ENCODE data around the gene FUT1. TPM values are rescaled to one million over a fixed set of nuclear protein-coding genes. Genes with fewer than 3 reads are reported as not detected.

FUT1 gene
- total RNA-seq, 4 donors from 2014 or later: 0.27 to 1.00 (median 0.58) TPM

DNA sequence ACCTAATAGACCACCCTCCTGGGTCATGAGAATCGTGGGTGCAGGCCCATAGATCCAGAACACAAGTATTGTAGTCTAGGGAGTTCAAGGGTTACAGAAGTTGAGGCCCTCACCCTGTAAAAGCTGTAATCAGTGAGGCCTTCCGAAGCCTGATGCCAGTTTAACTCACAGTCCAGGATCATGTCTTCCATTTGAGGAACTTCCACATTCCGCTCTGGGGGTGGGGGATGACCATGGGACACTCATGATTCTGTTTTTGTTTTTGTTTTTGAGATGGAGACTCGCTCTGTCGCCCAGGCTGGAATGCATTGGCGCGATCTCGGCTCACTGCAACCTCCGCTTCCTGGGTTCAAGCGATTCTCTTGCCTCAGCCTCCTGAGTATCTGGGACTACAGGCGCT lies 10.3 kb downstream of the FUT1 start:
- no peak for TF ChIP-seq POLR2A (IDR thresholded peaks at IDR 0.05)
- no peak for TF ChIP-seq POLR2AphosphoS5 (IDR thresholded peaks at IDR 0.05)
- TF ChIP-seq, protein P1, sequence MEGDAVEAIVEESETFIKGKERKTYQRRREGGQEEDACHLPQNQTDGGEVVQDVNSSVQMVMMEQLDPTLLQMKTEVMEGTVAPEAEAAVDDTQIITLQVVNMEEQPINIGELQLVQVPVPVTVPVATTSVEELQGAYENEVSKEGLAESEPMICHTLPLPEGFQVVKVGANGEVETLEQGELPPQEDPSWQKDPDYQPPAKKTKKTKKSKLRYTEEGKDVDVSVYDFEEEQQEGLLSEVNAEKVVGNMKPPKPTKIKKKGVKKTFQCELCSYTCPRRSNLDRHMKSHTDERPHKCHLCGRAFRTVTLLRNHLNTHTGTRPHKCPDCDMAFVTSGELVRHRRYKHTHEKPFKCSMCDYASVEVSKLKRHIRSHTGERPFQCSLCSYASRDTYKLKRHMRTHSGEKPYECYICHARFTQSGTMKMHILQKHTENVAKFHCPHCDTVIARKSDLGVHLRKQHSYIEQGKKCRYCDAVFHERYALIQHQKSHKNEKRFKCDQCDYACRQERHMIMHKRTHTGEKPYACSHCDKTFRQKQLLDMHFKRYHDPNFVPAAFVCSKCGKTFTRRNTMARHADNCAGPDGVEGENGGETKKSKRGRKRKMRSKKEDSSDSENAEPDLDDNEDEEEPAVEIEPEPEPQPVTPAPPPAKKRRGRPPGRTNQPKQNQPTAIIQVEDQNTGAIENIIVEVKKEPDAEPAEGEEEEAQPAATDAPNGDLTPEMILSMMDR (IDR thresholded peaks at IDR 0.05): no peak
- TF ChIP-seq EP300 (IDR thresholded peaks at IDR 0.05; ENCODE audit: low read depth): no peak
- no peaks in the 10 kb centered on the region for H3K36me3 ChIP-seq
- H3K4me3 ChIP-seq: no peak overlapping the region
- H3K27ac ChIP-seq: peak overlapping the region in 2 of 4 donors; percentile 30 to 75
- WGBS, 2 donors (ENCODE audit: low coverage in 1 of 2): 80 to 87% methylated on average over 1 to 11 of the region's 11 CpGs
- no peak for DNase-seq
- in situ Hi-C loops (cut with MboI; ENCODE audit: low pct_ligation_motif_present in 1 of 4, low pct_unique_long_range_greater_than_20kb in 1 of 4, low sequenced_read_pairs in 3 of 4): loop anchor here in 1 of 4 donors (10.0 kb wide), 1 partner anchor 97 kb away; the partner anchor contains the start of gene CA11
- peaks cover 0 to 30% (median 9%) of the 10 kb centered on the region in 4 donors for H3K4me1 ChIP-seq
- no peaks in the 10 kb centered on the region for H3K9me3 ChIP-seq
- intact Hi-C loops (cut with DNase I; ENCODE audit: low total_unique reads): loop anchor here (10.0 kb wide), 1 partner anchor 67 kb away; the partner anchor contains the start of gene NTN5
- peaks cover 33% of the 10 kb centered on the region for H3K27me3 ChIP-seq

DNA sequence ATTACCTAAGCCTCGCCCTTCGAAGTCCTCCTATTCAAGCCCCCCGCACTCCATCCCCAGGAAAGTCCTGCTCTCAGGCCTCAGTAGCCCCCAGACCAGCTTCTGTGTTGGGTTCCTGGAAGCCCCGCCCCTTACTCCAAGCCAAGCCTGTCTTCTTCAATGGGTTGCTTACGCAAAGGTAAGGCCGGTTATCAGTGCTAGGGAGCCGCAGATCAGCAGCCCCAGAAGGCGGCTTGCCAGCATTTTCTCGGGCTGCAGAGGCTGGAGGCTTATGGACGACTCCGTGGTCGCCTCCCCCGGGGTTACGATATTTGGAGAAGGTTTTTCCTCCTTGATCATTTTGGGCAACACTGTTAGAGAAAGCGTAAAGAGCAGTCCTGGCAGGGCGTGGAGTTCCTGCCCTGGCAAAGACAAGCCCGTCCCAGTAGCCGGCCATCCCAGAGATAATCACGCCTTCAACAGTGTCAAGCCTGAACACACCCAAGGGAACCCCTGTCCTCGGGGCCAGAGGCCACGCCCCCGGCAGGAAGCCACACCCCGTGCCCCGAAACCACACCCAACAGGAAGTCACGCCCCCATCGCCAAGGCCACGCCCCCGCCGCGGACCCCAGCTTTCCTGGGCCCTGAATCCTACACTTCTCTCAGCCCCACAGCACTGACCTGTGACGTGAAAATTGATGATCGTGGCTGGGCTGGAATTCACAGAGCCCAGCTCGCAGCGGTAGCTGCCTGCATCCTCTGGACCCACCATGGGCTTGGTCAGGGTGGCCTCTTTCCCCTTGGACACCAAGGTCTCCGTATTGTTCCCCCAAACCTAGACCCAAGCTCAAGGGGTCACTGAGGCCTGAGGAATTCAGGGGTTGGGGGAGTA lies 11.1 kb downstream of the FUT1 start:
- intact Hi-C loops (cut with DNase I; ENCODE audit: low total_unique reads) (loop anchor here (10.0 kb wide), 1 partner anchor 67 kb away; the partner anchor contains the start of gene NTN5), in situ Hi-C loops (cut with MboI; ENCODE audit: low pct_ligation_motif_present in 1 of 4, low pct_unique_long_range_greater_than_20kb in 1 of 4, low sequenced_read_pairs in 3 of 4) (loop anchor here in 1 of 4 donors (10.0 kb wide), 1 partner anchor 97 kb away; the partner anchor contains the start of gene CA11)
- TF ChIP-seq, protein P1 (IDR thresholded peaks at IDR 0.05): no peak
- TF ChIP-seq POLR2AphosphoS5 (IDR thresholded peaks at IDR 0.05) (peak in 1 of 3 donors; percentile 18), POLR2A (IDR thresholded peaks at IDR 0.05) (peak; percentile 8), EP300 (IDR thresholded peaks at IDR 0.05; ENCODE audit: low read depth) (no peak)
- Histone ChIP-seq H3K9me3 (no peaks in the 10 kb centered on the region), H3K36me3 (no peaks in the 10 kb centered on the region), H3K4me3 (peak overlapping the region in 1 of 4 donors; percentile 1), H3K27me3 (peaks cover 25% of the 10 kb centered on the region), H3K4me1 (peaks cover 0 to 27% (median 9%) of the 10 kb centered on the region in 4 donors), H3K27ac (peak overlapping the region; percentile 15 to 75 (median 28))
- 40 to 56% methylated on average over 3 to 35 of the region's 35 CpGs for WGBS, 2 donors (ENCODE audit: low coverage in 1 of 2)
- peak; percentile 59 for DNase-seq

DNA sequence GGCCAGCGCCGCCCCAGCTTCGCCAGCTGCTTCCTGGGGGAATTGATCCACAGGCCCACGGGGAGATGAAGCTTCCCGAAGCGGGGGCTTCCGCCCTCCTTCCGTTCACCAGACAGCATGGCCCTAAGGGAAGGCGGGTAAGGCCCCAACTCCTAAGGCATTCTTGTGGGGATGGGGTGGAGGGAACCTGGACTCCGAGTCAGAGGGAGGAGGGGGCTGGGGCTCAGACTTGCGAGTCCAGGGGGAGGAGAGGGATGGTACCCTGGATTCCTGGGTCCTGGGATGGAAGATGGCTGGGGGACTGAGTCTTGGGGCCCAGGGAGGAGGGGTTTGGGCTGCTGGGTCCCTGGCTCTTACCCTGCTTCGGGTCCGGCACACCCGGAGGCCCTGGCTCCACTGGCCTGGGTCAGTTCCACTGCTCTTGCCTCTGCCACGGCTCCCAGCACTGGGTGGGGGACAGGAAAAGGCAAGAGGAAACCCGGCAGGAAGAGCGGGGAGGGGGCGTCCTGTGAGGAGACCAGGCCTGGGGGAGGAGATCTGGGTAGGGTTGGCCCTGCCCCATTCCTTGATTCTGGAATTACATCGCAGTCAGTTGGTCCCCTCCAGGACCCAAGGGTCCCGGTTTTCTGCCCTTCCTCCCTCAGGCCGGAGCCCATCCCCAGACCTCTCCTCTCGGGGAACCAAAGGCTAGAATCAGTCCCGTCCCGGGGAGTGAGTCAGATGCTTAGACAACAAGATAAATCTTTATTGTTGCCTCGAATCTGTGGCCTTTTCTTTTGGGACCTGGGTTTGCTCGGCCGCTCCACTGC lies 12.1 kb downstream of the FUT1 start, which contains the start of gene RASIP1:
Gene RASIP1, minus strand, starts transcription at position 447 of the 809 bp plus-strand sequence. Its CDS starts 328 bp downstream, at position 119.
- in situ Hi-C loops (cut with MboI; ENCODE audit: low pct_ligation_motif_present in 1 of 4, low pct_unique_long_range_greater_than_20kb in 1 of 4, low sequenced_read_pairs in 3 of 4) (loop anchor here in 1 of 4 donors (10.0 kb wide), 1 partner anchor 96 kb away; the partner anchor contains the start of gene CA11), intact Hi-C loops (cut with DNase I; ENCODE audit: low total_unique reads) (loop anchor here (10.0 kb wide), 1 partner anchor 66 kb away; the partner anchor contains the start of gene NTN5)
- WGBS, 2 donors (ENCODE audit: low coverage in 1 of 2): 66% methylated on average over 27 of the region's 27 CpGs; no CpG with 5 or more reads in 1 of the 2 donors
- no peaks in the 10 kb centered on the region for H3K36me3 ChIP-seq
- H3K27me3 ChIP-seq: peaks cover 18% of the 10 kb centered on the region
- no peaks in the 10 kb centered on the region for H3K9me3 ChIP-seq
- TF ChIP-seq, protein P1 (IDR thresholded peaks at IDR 0.05): no peak
- TF ChIP-seq POLR2AphosphoS5 (IDR thresholded peaks at IDR 0.05): peak in 1 of 3 donors; percentile 17
- peak within 1 kb of the TSS; percentile 68 to 75 (median 69) for H3K27ac ChIP-seq
- peak within 1 kb of the TSS in 3 of 4 donors; percentile 38 to 60 (median 52) for H3K4me3 ChIP-seq
- peaks cover 0 to 27% (median 9%) of the 10 kb centered on the region in 4 donors for H3K4me1 ChIP-seq
- DNase-seq: no peak
